Right kidney (tissue), 9 donors: ENCODE data around the gene DNAAF6.
"Not testable (repeated sequence)": the region's sequence is repeated elsewhere in the genome, so short reads cannot be mapped to it uniquely, and the experiment has no call there.

Experiments
- DNase-seq: peaks from one replicate; pipeline ENCODE4 v3.0.0-alpha.2; 2016
- long read RNA-seq, 8 donors: transcript quantifications; one replicate each; lab custom pipeline, GENCODE V29; 2026

The DNAAF6 gene
- long read RNA-seq, donor 1: 0 reads
- long read RNA-seq, donor 2: 0 reads
- long read RNA-seq, donor 3: 0 reads
- long read RNA-seq, donor 4: 0 reads
- long read RNA-seq, donor 5: 0 reads
- long read RNA-seq, donor 6: 0 reads
- long read RNA-seq, donor 7: 0 reads
- long read RNA-seq, donor 8: 0 reads

GRCh38 chrX:107205770-107206696 lies at the start of gene DNAAF6, which contains the start of gene NUP62CL:
TSS of gene DNAAF6 (plus strand) at chrX:107206611. CDS start at chrX:107212876, 6,265 bp downstream.
TSS of gene NUP62CL (minus strand) at chrX:107206433. CDS start at chrX:107175146, 31,287 bp downstream.
- peak; percentile 70 for DNase-seq

GRCh38 chrX:107157618-107158017 lies 48.8 kb upstream of the DNAAF6 start:
- not testable (repeated sequence) for DNase-seq

- DNase-seq: no peak
Measured at GRCh38 chrX:107167163-107167921, 39.1 kb upstream of the DNAAF6 start.

GRCh38 chrX:107168257-107168656 lies 38.2 kb upstream of the DNAAF6 start:
- DNase-seq: no peak

GRCh38 chrX:107168712-107169111 lies 37.7 kb upstream of the DNAAF6 start:
- no peak for DNase-seq

GRCh38 chrX:107171369-107172102 lies 34.9 kb upstream of the DNAAF6 start:
- DNase-seq: no peak

GRCh38 chrX:107197319-107197718 lies 9.1 kb upstream of the DNAAF6 start:
- DNase-seq: no peak

GRCh38 chrX:107198074-107198473 lies 8.3 kb upstream of the DNAAF6 start:
- not testable (repeated sequence) for DNase-seq

GRCh38 chrX:107199491-107199890 lies 6.9 kb upstream of the DNAAF6 start:
- no peak for DNase-seq

- peak; percentile 2 for DNase-seq
Measured at GRCh38 chrX:107204068-107204605, 2.3 kb upstream of the DNAAF6 start.

GRCh38 chrX:107206697-107207065 lies 270 bp downstream of the DNAAF6 start:
- no peak for DNase-seq

GRCh38 chrX:107207089-107207488 lies 678 bp downstream of the DNAAF6 start:
- DNase-seq: no peak

- no peak for DNase-seq
Measured at GRCh38 chrX:107207943-107208342, 1.5 kb downstream of the DNAAF6 start.

- no peak for DNase-seq
Measured at GRCh38 chrX:107213477-107213876, 7.1 kb downstream of the DNAAF6 start.

GRCh38 chrX:107226757-107227156 lies 20.3 kb downstream of the DNAAF6 start:
- no peak for DNase-seq

GRCh38 chrX:107227780-107228485 lies 21.5 kb downstream of the DNAAF6 start:
- DNase-seq: no peak

- no peak for DNase-seq
Measured at GRCh38 chrX:107228486-107228819, 22.0 kb downstream of the DNAAF6 start.

GRCh38 chrX:107272431-107272921 lies 66.1 kb downstream of the DNAAF6 start:
- peak; percentile 2 for DNase-seq

GRCh38 chrX:107273795-107274194 lies 67.4 kb downstream of the DNAAF6 start:
- no peak for DNase-seq

GRCh38 chrX:107288676-107289075 lies 82.3 kb downstream of the DNAAF6 start:
- no peak for DNase-seq

- no peak for DNase-seq
Measured at GRCh38 chrX:107290019-107290418, 83.6 kb downstream of the DNAAF6 start.
